Midbrain (tissue), 1 donor: ENCODE measurements around the gene IGF2BP2.
"Not testable (repeated sequence)": the region's sequence is repeated elsewhere in the genome, so short reads cannot be mapped to it uniquely, and the experiment has no call there.

Experiments
- DNase-seq: peaks from one replicate; lab custom pipeline; 2025; lab: John Stamatoyannopoulos, UW

IGF2BP2 gene

GRCh38 chr3:185825006-185825638 is at the start of gene IGF2BP2:
IGF2BP2 (minus strand) TSS chr3:185825042; CDS start chr3:185824960, 82 bp downstream.
- no peak for DNase-seq

- no peak for DNase-seq
Observed at GRCh38 chr3:185874119-185874518, 49.3 kb upstream of the IGF2BP2 start.

GRCh38 chr3:185867650-185868049 is 42.8 kb upstream of the IGF2BP2 start:
- DNase-seq, result no peak

- no peak for DNase-seq
Observed at GRCh38 chr3:185866995-185867394, 42.2 kb upstream of the IGF2BP2 start.

GRCh38 chr3:185866555-185866954 is 41.7 kb upstream of the IGF2BP2 start:
- no peak for DNase-seq

- no peak for DNase-seq
Observed at GRCh38 chr3:185865247-185865646, 40.4 kb upstream of the IGF2BP2 start.

GRCh38 chr3:185864767-185865166 is 39.9 kb upstream of the IGF2BP2 start:
- no peak for DNase-seq

GRCh38 chr3:185862920-185863319 is 38.1 kb upstream of the IGF2BP2 start:
- no peak for DNase-seq

- DNase-seq, result no peak
Observed at GRCh38 chr3:185859294-185859972, 34.6 kb upstream of the IGF2BP2 start.

- DNase-seq, result no peak
Observed at GRCh38 chr3:185858502-185859225, 33.8 kb upstream of the IGF2BP2 start.

GRCh38 chr3:185857208-185857607 is 32.4 kb upstream of the IGF2BP2 start:
- DNase-seq, result no peak

- no peak for DNase-seq
Observed at GRCh38 chr3:185856652-185857051, 31.8 kb upstream of the IGF2BP2 start.

GRCh38 chr3:185853771-185854170 is 28.9 kb upstream of the IGF2BP2 start:
- not testable (repeated sequence) for DNase-seq

GRCh38 chr3:185852635-185853034 is 27.8 kb upstream of the IGF2BP2 start:
- no peak for DNase-seq

- no peak for DNase-seq
Observed at GRCh38 chr3:185851959-185852358, 27.1 kb upstream of the IGF2BP2 start.

- no peak for DNase-seq
Observed at GRCh38 chr3:185851046-185851445, 26.2 kb upstream of the IGF2BP2 start.

GRCh38 chr3:185847506-185847905 is 22.7 kb upstream of the IGF2BP2 start:
- DNase-seq, result no peak

- DNase-seq, result no peak
Observed at GRCh38 chr3:185846037-185846436, 21.2 kb upstream of the IGF2BP2 start.

GRCh38 chr3:185844051-185844450 is 19.2 kb upstream of the IGF2BP2 start:
- no peak for DNase-seq

- DNase-seq, result no peak
Observed at GRCh38 chr3:185843635-185844034, 18.8 kb upstream of the IGF2BP2 start.

- no peak for DNase-seq
Observed at GRCh38 chr3:185843126-185843525, 18.3 kb upstream of the IGF2BP2 start.

- DNase-seq, result no peak
Observed at GRCh38 chr3:185842241-185842640, 17.4 kb upstream of the IGF2BP2 start.

- DNase-seq, result not testable (repeated sequence)
Observed at GRCh38 chr3:185838417-185838989, 13.7 kb upstream of the IGF2BP2 start.
